Endothelial cell of umbilical vein (primary cell): Measurements from ENCODE around the gene BORCS5. TPM values are rescaled to one million over a fixed set of nuclear protein-coding genes. Genes with fewer than 3 reads are reported as not detected.

Experiments used
- BruUV-seq: library from RNA; stranded (reverse); fragments of 400-500 nt; replicated peaks from 2 replicates; lab custom pipeline; 2021; lab: Mats Ljungman, UMichigan
- CTCF ChIA-PET: fragments of 300-600, 350-600 bp; sonication (Branson Sonifier 250); formaldehyde crosslinking; loops from one replicate; lab custom pipeline; 2021; ENCODE audit warnings: antibody characterized with exemption, inconsistent platforms; lab: Charles Lee
- POLR2A ChIA-PET: fragments of 300-600, 350-600 bp; sonication (Branson Sonifier 250); formaldehyde crosslinking; loops from one replicate; lab custom pipeline; 2021; ENCODE audit warnings: antibody characterized with exemption, inconsistent platforms; lab: Charles Lee
- DNase-seq: peaks from one replicate; pipeline ENCODE4 v3.0.0-alpha.2; 2011; ENCODE audit warnings: low read depth, low spot score
- FAIRE-seq: peaks from 2 replicates; lab custom pipeline; 2011; peaks lifted over from hg19 to GRCh38; lab: Jason Lieb, UNC
- H2AFZ ChIP-seq: 2 replicates; pipeline ENCODE4 v1.6.0; 2012; ENCODE audit warnings: low read depth, low read length, control low read depth, inconsistent platforms
- H3K27ac ChIP-seq: 2 replicates; pipeline ENCODE4 v1.5.1; 2011; ENCODE audit warnings: low read depth, mild to moderate bottlenecking, control low read depth, low read length, moderate library complexity; ENCODE audit not compliant: insufficient read depth
- H3K27me3 ChIP-seq, 2 experiments: 2 replicates each; pipeline versions ENCODE4 v1.6.0 to v1.6.1; 2011; ENCODE audit warnings: low read length in 2 of 2, mixed read lengths in 1 of 2; ENCODE audit not compliant: control insufficient read depth in 2 of 2, insufficient read depth in 2 of 2
- H3K36me3 ChIP-seq, 2 experiments: 2 replicates in 1 of 2; 3 replicates in 1 of 2; pipeline ENCODE4 v1.5.1; 2011; ENCODE audit warnings: low read length in 2 of 2, mild to moderate bottlenecking in 1 of 2, moderate library complexity in 1 of 2; ENCODE audit not compliant: control insufficient read depth in 2 of 2, insufficient read depth in 2 of 2; ENCODE audit errors: extremely low read depth in 1 of 2
- H3K4me1 ChIP-seq: 3 replicates; pipeline ENCODE4 v1.5.1; 2011; ENCODE audit warnings: mild to moderate bottlenecking, low read length; ENCODE audit not compliant: control insufficient read depth, insufficient read depth; ENCODE audit errors: extremely low read depth
- H3K4me2 ChIP-seq: 2 replicates; pipeline ENCODE4 v1.6.1; 2011; ENCODE audit warnings: low read length, control low read depth, mixed read lengths; ENCODE audit not compliant: insufficient read depth
- H3K4me3 ChIP-seq, 3 experiments: fragments of 200-600 bp in 1 of 3; sonication (generic), shearing (Covaris generic) in 1 of 3; replicated peaks in 1 of 3; 2 replicates each; pipeline ENCODE4 v1.5.1; 2011 to 2016; ENCODE audit warnings: control low read depth in 3 of 3, low read length in 3 of 3, mild to moderate bottlenecking in 2 of 3, inconsistent platforms in 1 of 3, low read depth in 1 of 3, moderate library complexity in 1 of 3; ENCODE audit not compliant: insufficient read depth in 1 of 3
- H3K79me2 ChIP-seq: 2 replicates; pipeline ENCODE4 v1.6.0; 2012; ENCODE audit warnings: low read length, inconsistent platforms; ENCODE audit not compliant: control insufficient read depth, insufficient read depth
- H3K9ac ChIP-seq: replicated peaks from 2 replicates; pipeline ENCODE3; 2011; ENCODE audit warnings: low read length, control low read depth; ENCODE audit not compliant: insufficient read depth; ENCODE audit errors: extremely low read depth
- H3K9me1 ChIP-seq: replicated peaks from 3 replicates; pipeline ENCODE4 v1.6.0; 2011; ENCODE audit warnings: mild to moderate bottlenecking, low read length; ENCODE audit not compliant: control insufficient read depth, insufficient read depth; ENCODE audit errors: extremely low read depth
- H3K9me3 ChIP-seq: replicated peaks from 2 replicates; pipeline ENCODE4 v1.5.1; 2012; ENCODE audit warnings: low read length, inconsistent platforms; ENCODE audit not compliant: control insufficient read depth, insufficient read depth
- H4K20me1 ChIP-seq: replicated peaks from 2 replicates; pipeline ENCODE3; 2011; ENCODE audit warnings: mild to moderate bottlenecking, low read length; ENCODE audit not compliant: control insufficient read depth, insufficient read depth; ENCODE audit errors: extremely low read depth
- CTCF ChIP-seq, 2 donors: IDR thresholded peaks; 1 replicate in 1 of 2; 2 replicates in 1 of 2; pipeline ENCODE4 v1.5.1; 2011; ENCODE audit warnings: low read length in 2 of 2, mild to moderate bottlenecking in 2 of 2, moderate library complexity in 2 of 2, control low read depth in 1 of 2, inconsistent platforms in 1 of 2, low read depth in 1 of 2; ENCODE audit not compliant: insufficient read depth in 1 of 2; ENCODE audit errors: extremely low read depth in 1 of 2
- EZH2 ChIP-seq: IDR thresholded peaks from 2 replicates; pipeline ENCODE4 v1.6.1; 2012; ENCODE audit warnings: borderline replicate concordance, low read depth, mild to moderate bottlenecking, moderate library complexity, low read length, inconsistent platforms; ENCODE audit not compliant: severe bottlenecking
- FOS ChIP-seq: IDR thresholded peaks from 2 replicates; pipeline ENCODE4 v1.6.1; 2011; ENCODE audit warnings: mild to moderate bottlenecking, low read length, moderate library complexity, borderline replicate concordance; ENCODE audit not compliant: insufficient read depth
- GATA2 ChIP-seq: IDR thresholded peaks from 2 replicates; pipeline ENCODE4 v1.7.0; 2011; ENCODE audit warnings: low read depth, mild to moderate bottlenecking, moderate library complexity, mixed read lengths, low read length; ENCODE audit not compliant: insufficient read length, insufficient read depth
- JUN ChIP-seq: IDR thresholded peaks from 2 replicates; pipeline ENCODE4 v1.6.1; 2011; ENCODE audit warnings: borderline replicate concordance, low read depth; ENCODE audit not compliant: insufficient read length, insufficient read depth
- MAX ChIP-seq: IDR thresholded peaks from 2 replicates; pipeline ENCODE4 v1.6.1; 2011; ENCODE audit not compliant: insufficient read depth, insufficient read length
- MYC ChIP-seq: IDR thresholded peaks from one replicate; pipeline ENCODE4 v1.6.1; 2011; ENCODE audit warnings: mild to moderate bottlenecking, low read depth, low read length
- POLR2A ChIP-seq: IDR thresholded peaks from 2 replicates; pipeline ENCODE4 v1.6.1; 2012; ENCODE audit warnings: low read depth, mild to moderate bottlenecking, control low read depth, low read length
- POLR2AphosphoS5 ChIP-seq: IDR thresholded peaks from 2 replicates; pipeline ENCODE4 v1.6.1; 2012; ENCODE audit warnings: low read depth, mild to moderate bottlenecking, control low read depth, low read length, moderate library complexity; ENCODE audit not compliant: insufficient read depth
- dilution Hi-C: fragments of 300-500 bp; cut with MboI; formaldehyde crosslinking; loops from one replicate; pipeline ENCODE4 v1.15.0; 2019; ENCODE audit warnings: low sequenced_read_pairs; ENCODE audit not compliant: extremely low pct_ligation_motif_present
- intact Hi-C: fragments of 100-400 bp; cut with micrococcal nuclease; formaldehyde crosslinking; loops from one replicate; pipeline ENCODE4 v1.10.0; 2022
- polyA plus RNA-seq, 4 experiments: library from polyadenylated mRNA; depleted of rRNA in 3 of 4; stranded (reverse) in 3 of 4; unstranded in 1 of 4; fragments of >200 nt; gene quantifications; 2 replicates each; pipeline versions ENCODE4 v1.2.1 to v1.2.3, GENCODE V29; 2011 to 2012; ENCODE audit warnings: missing spikeins in 1 of 4
- total RNA-seq: library from RNA; stranded (reverse); gene quantifications from 2 replicates; pipeline ENCODE4 v1.2.3, GENCODE V29; 2021

Gene BORCS5
- total and polyA plus RNA-seq, 2 donors (not counting 3 experiments of a cell fraction or from before 2014, with no cell fraction given), result 8.3 to 10.5 TPM

- intact Hi-C loops, result loop anchor here (1.0 kb wide), 1 partner anchor 36 kb away; no protein-coding TSS in a partner anchor
- Histone ChIP-seq H3K9me3 (no peaks in the 10 kb centered on the region), H3K9ac (peak overlapping the region; percentile 35), H3K9me1 (no peaks in the 10 kb centered on the region), H3K4me1 (peaks cover 54% of the 10 kb centered on the region), H3K4me2 (peak overlapping the region; percentile 75), H3K27me3 (no peaks in the 10 kb centered on the region), H3K36me3 (no peaks in the 10 kb centered on the region), H3K4me3 (no peak overlapping the region), H2AFZ (no peak overlapping the region), H3K79me2 (peaks cover 1% of the 10 kb centered on the region), H3K27ac (peak overlapping the region; percentile 97), H4K20me1 (no peaks in the 10 kb centered on the region)
- FAIRE-seq (peak; percentile 97), DNase-seq (peak; percentile 98)
- TF ChIP-seq POLR2A (peak; percentile 93), EZH2 (no peak), MAX (no peak), MYC (peak; percentile 34), GATA2 (peak; percentile 93), FOS (peak; percentile 91), POLR2AphosphoS5 (peak; percentile 95), JUN (peak; percentile 100), CTCF (IDR thresholded peaks at IDR 0.05; ENCODE audit: extremely low read depth in 1 of 2, insufficient read depth in 1 of 2, low read depth in 1 of 2, low read length in 2 of 2) (no peak)
- ChIA-PET POLR2A (no interaction called here), CTCF (interaction anchor here (0.6 kb wide), 1 partner anchor 41 kb away, joined by 3 read pairs; no protein-coding TSS in a partner anchor)
- dilution Hi-C loops, result no loop called here
- BruUV-seq, result no TSS peak
These were observed 82.8 kb downstream of the BORCS5 start for GRCh38 chr12:12439636-12440035.
